Astrocyte (in vitro differentiated cells and primary cell): ENCODE measurements around the gene NDUFA6. TPM values are rescaled to one million over a fixed set of nuclear protein-coding genes. Genes with fewer than 3 reads are reported as not detected.
A peak's percentile ranks its signal among the peaks of the same experiment; 100 is the strongest.
"Not testable (repeated sequence)": the region's sequence is repeated elsewhere in the genome, so short reads cannot be mapped to it uniquely, and the experiment has no call there.

ENCODE experiments used
- DNase-seq: peaks from one replicate; pipeline ENCODE4 v3.0.0-alpha.2; 2010; ENCODE audit warnings: low read depth
- FAIRE-seq: peaks from 2 replicates; lab custom pipeline; 2011; peaks lifted over from hg19 to GRCh38; lab: Jason Lieb, UNC
- H2AFZ ChIP-seq: 2 replicates; pipeline ENCODE4 v1.6.0; 2012; ENCODE audit warnings: low read depth, low read length, inconsistent platforms
- H3K27ac ChIP-seq: 2 replicates; pipeline ENCODE4 v1.5.1; 2011; ENCODE audit warnings: low read depth, low read length, inconsistent platforms
- H3K27me3 ChIP-seq: 2 replicates; pipeline ENCODE4 v1.6.0; 2011; ENCODE audit warnings: low read length, inconsistent platforms; ENCODE audit not compliant: insufficient read depth
- H3K36me3 ChIP-seq: 2 replicates; pipeline ENCODE4 v1.5.1; 2011; ENCODE audit warnings: low read length, inconsistent platforms; ENCODE audit not compliant: insufficient read depth
- H3K4me1 ChIP-seq: 2 replicates; pipeline ENCODE4 v1.5.1; 2011; ENCODE audit warnings: low read length, inconsistent platforms; ENCODE audit not compliant: insufficient read depth
- H3K4me2 ChIP-seq: 2 replicates; pipeline ENCODE4 v1.6.0; 2012; ENCODE audit warnings: low read length, inconsistent platforms
- H3K4me3 ChIP-seq: 2 replicates; pipeline ENCODE4 v1.5.1; 2011; ENCODE audit warnings: low read depth, mild to moderate bottlenecking, low read length, inconsistent platforms; ENCODE audit not compliant: insufficient read depth
- H3K79me2 ChIP-seq: 2 replicates; pipeline ENCODE4 v1.6.0; 2012; ENCODE audit warnings: mild to moderate bottlenecking, low read length, inconsistent platforms; ENCODE audit not compliant: insufficient read depth
- H3K9ac ChIP-seq: 2 replicates; pipeline ENCODE4 v1.6.0; 2012; ENCODE audit warnings: mild to moderate bottlenecking, low read length, inconsistent platforms
- H3K9me3 ChIP-seq: 2 replicates; pipeline ENCODE4 v1.5.1; 2012; ENCODE audit warnings: low read depth, mild to moderate bottlenecking, low read length, inconsistent platforms; ENCODE audit not compliant: insufficient read depth
- H4K20me1 ChIP-seq: 2 replicates; pipeline ENCODE4 v1.6.0; 2012; ENCODE audit warnings: low read length, inconsistent platforms; ENCODE audit not compliant: insufficient read depth
- H3K27ac Mint-ChIP-seq: one replicate; pipeline ENCODE4 v1.8.0; 2021; ENCODE audit warnings: mild to moderate bottlenecking, mixed read lengths; ENCODE audit not compliant: unreplicated experiment
- H3K27me3 Mint-ChIP-seq: one replicate; pipeline ENCODE4 v1.8.0; 2021; ENCODE audit warnings: low read depth, mixed read lengths; ENCODE audit not compliant: unreplicated experiment
- H3K36me3 Mint-ChIP-seq: one replicate; pipeline ENCODE4 v1.8.0; 2021; ENCODE audit warnings: low read depth, mixed read lengths; ENCODE audit not compliant: unreplicated experiment
- H3K4me1 Mint-ChIP-seq: one replicate; pipeline ENCODE4 v1.8.0; 2021; ENCODE audit warnings: low read depth, mixed read lengths; ENCODE audit not compliant: unreplicated experiment
- H3K4me3 Mint-ChIP-seq: one replicate; pipeline ENCODE4 v1.8.0; 2021; ENCODE audit warnings: mild to moderate bottlenecking, moderate library complexity, mixed read lengths; ENCODE audit not compliant: unreplicated experiment
- H3K9me3 Mint-ChIP-seq: one replicate; pipeline ENCODE4 v1.8.0; 2021; ENCODE audit warnings: mild to moderate bottlenecking, mixed read lengths; ENCODE audit not compliant: unreplicated experiment
- EZH2 ChIP-seq: IDR thresholded peaks from 2 replicates; pipeline ENCODE4 v1.6.1; 2012; ENCODE audit warnings: mild to moderate bottlenecking, low read length, inconsistent platforms; ENCODE audit not compliant: insufficient read depth
- total RNA-seq: library from RNA; stranded (reverse); gene quantifications from 2 replicates; pipeline ENCODE4 v1.2.1, GENCODE V29; 2021
- TF ChIP-seq, protein P1 (sequence below): IDR thresholded peaks from 2 replicates; pipeline ENCODE4 v1.5.1; 2011; ENCODE audit warnings: low read depth, mild to moderate bottlenecking, inconsistent platforms, low read length, moderate library complexity; ENCODE audit not compliant: insufficient read depth

Gene NDUFA6
- total RNA-seq, 1 donor from 2014 or later: 58.6 TPM

DNA sequence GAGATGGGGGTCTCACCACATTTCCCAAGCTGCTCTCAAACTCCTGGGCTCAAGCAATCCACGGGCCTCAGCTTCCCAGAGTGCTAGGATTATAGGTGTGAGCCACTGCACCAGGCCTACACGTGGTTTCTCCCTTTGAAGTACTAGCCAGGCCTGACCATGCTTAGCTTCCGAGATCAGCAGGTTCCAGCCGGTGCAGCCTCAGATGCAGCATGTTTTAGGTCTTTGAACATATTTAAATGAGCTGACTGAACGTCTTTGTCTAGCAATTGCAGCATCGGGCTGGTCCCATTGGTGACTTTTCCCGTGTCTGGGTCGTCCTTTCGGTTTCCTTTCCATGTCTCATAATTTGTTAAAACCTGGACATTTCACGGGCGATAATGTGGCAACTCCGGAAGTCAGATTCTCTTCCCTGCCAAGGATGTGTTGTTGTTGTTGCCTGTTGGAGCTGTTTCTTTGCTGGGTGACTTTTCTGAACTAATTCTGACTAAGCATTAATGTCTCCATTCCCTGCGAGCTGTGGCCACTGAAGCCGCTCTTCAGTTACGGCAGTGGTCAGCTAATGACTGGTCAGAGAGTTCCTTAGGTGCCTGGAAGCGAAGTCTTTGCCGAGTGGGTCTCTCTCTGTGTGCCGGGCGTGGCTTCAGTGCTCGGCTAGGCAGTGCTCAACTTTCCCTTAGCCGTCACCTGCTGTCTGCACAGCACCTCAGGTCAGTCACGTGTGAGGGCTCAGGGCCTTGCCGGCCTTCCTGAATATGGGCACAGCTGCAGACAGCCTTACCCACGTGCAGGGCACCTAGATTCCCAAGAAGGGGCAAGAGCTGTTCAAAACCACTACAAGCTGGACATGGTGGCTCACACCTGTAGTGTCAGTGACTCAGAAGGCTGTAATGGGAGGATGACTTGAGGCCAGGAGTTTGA lies 43.8 kb upstream of the NDUFA6 start:
- no peak overlapping the region for H3K27ac ChIP-seq
- FAIRE-seq: no peak
- peaks cover 6% of the 10 kb centered on the region for H3K36me3 Mint-ChIP-seq
- no peak for DNase-seq
- TF ChIP-seq, protein P1, sequence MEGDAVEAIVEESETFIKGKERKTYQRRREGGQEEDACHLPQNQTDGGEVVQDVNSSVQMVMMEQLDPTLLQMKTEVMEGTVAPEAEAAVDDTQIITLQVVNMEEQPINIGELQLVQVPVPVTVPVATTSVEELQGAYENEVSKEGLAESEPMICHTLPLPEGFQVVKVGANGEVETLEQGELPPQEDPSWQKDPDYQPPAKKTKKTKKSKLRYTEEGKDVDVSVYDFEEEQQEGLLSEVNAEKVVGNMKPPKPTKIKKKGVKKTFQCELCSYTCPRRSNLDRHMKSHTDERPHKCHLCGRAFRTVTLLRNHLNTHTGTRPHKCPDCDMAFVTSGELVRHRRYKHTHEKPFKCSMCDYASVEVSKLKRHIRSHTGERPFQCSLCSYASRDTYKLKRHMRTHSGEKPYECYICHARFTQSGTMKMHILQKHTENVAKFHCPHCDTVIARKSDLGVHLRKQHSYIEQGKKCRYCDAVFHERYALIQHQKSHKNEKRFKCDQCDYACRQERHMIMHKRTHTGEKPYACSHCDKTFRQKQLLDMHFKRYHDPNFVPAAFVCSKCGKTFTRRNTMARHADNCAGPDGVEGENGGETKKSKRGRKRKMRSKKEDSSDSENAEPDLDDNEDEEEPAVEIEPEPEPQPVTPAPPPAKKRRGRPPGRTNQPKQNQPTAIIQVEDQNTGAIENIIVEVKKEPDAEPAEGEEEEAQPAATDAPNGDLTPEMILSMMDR: no peak
- TF ChIP-seq EZH2: no peak
- H3K4me2 ChIP-seq: no peak overlapping the region
- no peaks in the 10 kb centered on the region for H3K4me1 ChIP-seq
- no peaks in the 10 kb centered on the region for H3K9me3 ChIP-seq
- H3K4me1 Mint-ChIP-seq: no peaks in the 10 kb centered on the region
- H2AFZ ChIP-seq: no peak overlapping the region
- no peaks in the 10 kb centered on the region for H4K20me1 ChIP-seq
- no peaks in the 10 kb centered on the region for H3K79me2 ChIP-seq
- H3K9me3 Mint-ChIP-seq: peaks cover 6% of the 10 kb centered on the region
- H3K27ac Mint-ChIP-seq: no peak overlapping the region
- H3K27me3 ChIP-seq: no peaks in the 10 kb centered on the region
- no peak overlapping the region for H3K9ac ChIP-seq
- peaks cover 4% of the 10 kb centered on the region for H3K27me3 Mint-ChIP-seq
- H3K36me3 ChIP-seq: no peaks in the 10 kb centered on the region
- H3K4me3 ChIP-seq: no peak overlapping the region
- no peak overlapping the region for H3K4me3 Mint-ChIP-seq

GRCh38 chr22:42132457-42132856 lies 41.9 kb upstream of the NDUFA6 start:
- peaks cover 6% of the 10 kb centered on the region for H3K36me3 Mint-ChIP-seq
- H3K9me3 Mint-ChIP-seq: peaks cover 4% of the 10 kb centered on the region
- H3K4me3 Mint-ChIP-seq: no peak overlapping the region
- TF ChIP-seq EZH2: no peak
- TF ChIP-seq, protein P1: no peak
- H3K27me3 ChIP-seq: no peaks in the 10 kb centered on the region
- peaks cover 5% of the 10 kb centered on the region for H3K27me3 Mint-ChIP-seq
- no peak overlapping the region for H3K4me2 ChIP-seq
- FAIRE-seq (no peak), DNase-seq (no peak)
- H3K4me3 ChIP-seq: no peak overlapping the region
- no peaks in the 10 kb centered on the region for H3K79me2 ChIP-seq
- no peaks in the 10 kb centered on the region for H4K20me1 ChIP-seq
- H3K9ac ChIP-seq: no peak overlapping the region
- H3K36me3 ChIP-seq: no peaks in the 10 kb centered on the region
- H3K4me1 Mint-ChIP-seq: no peaks in the 10 kb centered on the region
- H3K9me3 ChIP-seq: no peaks in the 10 kb centered on the region
- peak overlapping the region; percentile 7 for H3K27ac Mint-ChIP-seq
- no peak overlapping the region for H2AFZ ChIP-seq
- H3K27ac ChIP-seq: no peak overlapping the region
- H3K4me1 ChIP-seq: no peaks in the 10 kb centered on the region

- Histone ChIP-seq H3K9me3 (no peaks in the 10 kb centered on the region), H4K20me1 (no peaks in the 10 kb centered on the region), H3K27ac (no peak overlapping the region), H3K79me2 (no peaks in the 10 kb centered on the region), H3K36me3 (no peaks in the 10 kb centered on the region), H2AFZ (no peak overlapping the region), H3K27me3 (no peaks in the 10 kb centered on the region), H3K4me1 (no peaks in the 10 kb centered on the region), H3K9ac (no peak overlapping the region), H3K4me2 (no peak overlapping the region), H3K4me3 (no peak overlapping the region)
- peaks cover 6% of the 10 kb centered on the region for H3K36me3 Mint-ChIP-seq
- no peak for FAIRE-seq
- peaks cover 4% of the 10 kb centered on the region for H3K9me3 Mint-ChIP-seq
- TF ChIP-seq, protein P1: no peak
- no peak for TF ChIP-seq EZH2
- H3K4me3 Mint-ChIP-seq: no peak overlapping the region
- DNase-seq: no peak
- no peaks in the 10 kb centered on the region for H3K4me1 Mint-ChIP-seq
- H3K27me3 Mint-ChIP-seq: peaks cover 5% of the 10 kb centered on the region
- H3K27ac Mint-ChIP-seq: no peak overlapping the region
Observed at GRCh38 chr22:42131562-42131961, 41.0 kb upstream of the NDUFA6 start.

GRCh38 chr22:42130639-42131431 lies 40.3 kb upstream of the NDUFA6 start, which contains the start of gene CYP2D6:
TSS of gene CYP2D6 (minus strand) at chr22:42130810. CDS start at chr22:42130791, 19 bp downstream.
- not testable (repeated sequence) for H3K9me3 ChIP-seq, H3K79me2 ChIP-seq, H3K4me3 Mint-ChIP-seq, H4K20me1 ChIP-seq, H3K9me3 Mint-ChIP-seq, H3K4me1 Mint-ChIP-seq, H3K27me3 ChIP-seq, H3K36me3 ChIP-seq, H3K27ac ChIP-seq, DNase-seq, H3K4me2 ChIP-seq, H3K36me3 Mint-ChIP-seq, H2AFZ ChIP-seq, H3K9ac ChIP-seq, H3K4me3 ChIP-seq, H3K27me3 Mint-ChIP-seq, H3K4me1 ChIP-seq, H3K27ac Mint-ChIP-seq, FAIRE-seq
